Large intestine (tissue), 3 donors: ENCODE measurements around the gene WDFY4. TPM values are rescaled to one million over a fixed set of nuclear protein-coding genes. Genes with fewer than 3 reads are reported as not detected.

Experiments
- DNase-seq, 2 donors: peaks; one replicate each; pipeline versions ENCODE4 v3.0.0 to v3.0.0-alpha.2; 2013
- H3K27ac ChIP-seq: one replicate; pipeline ENCODE4 v1.5.1; 2013; ENCODE audit warnings: low read length
- H3K27me3 ChIP-seq: 2 replicates; pipeline ENCODE4 v1.6.1; 2013; ENCODE audit warnings: low read length; ENCODE audit not compliant: control insufficient read depth, insufficient read depth
- H3K36me3 ChIP-seq: 2 replicates; pipeline ENCODE4 v1.6.1; 2013; ENCODE audit warnings: low read length; ENCODE audit not compliant: control insufficient read depth, insufficient read depth
- H3K4me1 ChIP-seq: one replicate; pipeline ENCODE4 v1.6.1; 2013; ENCODE audit warnings: low read length; ENCODE audit not compliant: control insufficient read depth, insufficient read depth
- H3K4me3 ChIP-seq: one replicate; pipeline ENCODE4 v1.5.1; 2013; ENCODE audit warnings: low read length
- H3K9me3 ChIP-seq: one replicate; pipeline ENCODE4 v1.6.1; 2013; ENCODE audit warnings: mild to moderate bottlenecking, low read depth, low read length, moderate library complexity; ENCODE audit not compliant: control insufficient read depth
- WGBS: methylation state at CpG from one replicate; pipeline ENCODE4 v1.1.5; 2013; ENCODE audit warnings: low lambda C conversion rate; ENCODE audit not compliant: insufficient coverage; 5-methylcytosine and 5-hydroxymethylcytosine counted together
- polyA plus RNA-seq: library from polyadenylated mRNA; unstranded; fragments of 120-200 nt; gene quantifications from one replicate; pipeline ENCODE4 v1.2.1, GENCODE V29; 2013

WDFY4 gene
- polyA plus RNA-seq, 1 donor, result 3.5 TPM

DNA sequence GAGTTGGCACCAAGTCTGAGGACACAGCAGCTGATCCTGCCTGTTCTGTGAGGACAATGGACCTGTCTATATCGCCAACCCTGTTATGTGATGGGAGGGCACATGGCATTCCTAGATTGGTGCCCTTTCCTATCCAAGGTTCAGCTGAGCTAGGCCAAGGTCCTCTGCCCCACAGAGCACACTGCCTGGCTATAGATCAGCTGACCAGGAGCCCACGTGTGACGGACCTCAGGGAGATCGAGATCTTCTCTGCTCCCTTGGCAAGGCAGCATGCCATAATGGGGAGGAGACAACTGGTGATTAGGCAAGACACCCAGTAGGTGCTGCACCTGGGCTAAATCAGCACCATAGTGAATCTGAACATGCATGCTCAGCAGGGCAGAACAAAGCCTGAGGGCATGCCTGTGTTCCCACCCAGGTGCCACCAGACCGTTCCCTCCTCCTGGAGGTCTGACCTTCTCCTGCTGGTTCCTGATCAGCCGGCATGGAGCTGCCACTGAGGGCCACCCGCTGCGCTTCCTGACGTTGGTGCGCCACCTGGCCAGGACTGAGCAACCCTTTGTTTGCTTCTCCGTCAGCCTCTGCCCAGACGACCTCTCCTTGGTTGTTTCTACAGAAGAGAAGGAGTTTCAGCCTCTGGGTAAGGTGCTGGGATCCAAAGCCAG, 93.7 kb downstream of the WDFY4 start:
- H3K36me3 ChIP-seq, result no peaks in the 10 kb centered on the region
- H3K27me3 ChIP-seq, result no peaks in the 10 kb centered on the region
- no peaks in the 10 kb centered on the region for H3K4me1 ChIP-seq
- H3K9me3 ChIP-seq, result no peaks in the 10 kb centered on the region
- H3K27ac ChIP-seq, result no peak overlapping the region
- DNase-seq, result no peak
- no peak overlapping the region for H3K4me3 ChIP-seq
- no CpG with 5 or more reads among the region's 12 CpGs for WGBS

DNA sequence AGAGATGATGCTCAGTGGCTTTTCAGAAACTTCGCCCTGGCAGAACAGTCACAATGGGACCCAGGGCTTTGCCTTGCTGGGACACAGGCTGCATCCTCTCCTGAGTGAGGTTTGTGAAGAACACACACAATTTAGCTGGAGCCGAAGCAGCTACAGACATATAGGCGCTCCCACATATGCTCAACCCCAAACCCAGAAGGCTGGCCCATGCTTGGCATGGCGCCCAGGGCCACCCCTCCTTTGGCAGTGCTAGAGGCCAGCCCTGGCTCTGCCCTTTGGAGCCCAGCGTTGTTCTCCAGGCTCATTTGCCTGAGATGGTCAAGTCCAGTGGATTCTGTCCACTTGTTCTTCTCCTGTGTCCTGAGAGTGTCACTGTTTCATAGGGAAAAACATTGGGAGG, 94.4 kb downstream of the WDFY4 start:
- H3K9me3 ChIP-seq, result no peaks in the 10 kb centered on the region
- no peaks in the 10 kb centered on the region for H3K4me1 ChIP-seq
- no CpG with 5 or more reads among the region's 5 CpGs for WGBS

DNA sequence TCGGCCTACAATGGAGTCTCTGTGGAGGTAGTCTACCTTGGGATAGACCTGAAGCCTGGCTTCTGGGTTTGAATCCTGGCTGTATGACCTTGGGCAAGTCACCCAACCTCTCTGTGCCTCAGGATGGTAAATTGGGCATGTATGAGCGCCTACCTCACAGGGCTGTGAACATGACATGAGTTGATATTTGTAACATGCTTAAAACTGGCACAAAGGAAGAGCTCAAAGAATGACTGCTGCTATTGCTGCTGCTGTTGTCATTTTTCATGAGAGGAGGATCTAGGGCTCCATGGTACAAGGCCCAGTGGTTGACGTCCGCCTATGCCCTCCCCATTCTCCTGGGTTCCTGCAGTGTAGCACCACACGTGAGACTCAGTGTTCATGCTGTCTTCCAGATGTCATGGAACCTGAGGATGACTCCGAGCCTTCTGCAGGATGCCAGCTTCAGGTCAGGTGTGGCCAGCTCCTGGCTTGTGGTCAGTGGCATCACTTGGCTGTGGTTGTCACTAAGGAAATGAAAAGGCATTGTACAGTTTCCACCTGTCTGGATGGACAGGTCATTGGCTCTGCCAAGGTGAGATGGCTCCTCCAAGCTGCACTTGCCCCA, 95.0 kb downstream of the WDFY4 start:
- no peak overlapping the region for H3K4me3 ChIP-seq
- no peaks in the 10 kb centered on the region for H3K27me3 ChIP-seq
- no peak overlapping the region for H3K27ac ChIP-seq
- H3K4me1 ChIP-seq, result no peaks in the 10 kb centered on the region
- no peak for DNase-seq
- H3K9me3 ChIP-seq, result no peaks in the 10 kb centered on the region
- H3K36me3 ChIP-seq, result no peaks in the 10 kb centered on the region
- no CpG with 5 or more reads among the region's 6 CpGs for WGBS

More for the DNA sequence above, 94.4 kb downstream of the WDFY4 start:
- H3K36me3 ChIP-seq, result no peaks in the 10 kb centered on the region
- no peaks in the 10 kb centered on the region for H3K27me3 ChIP-seq
- H3K27ac ChIP-seq, result no peak overlapping the region
- no peak for DNase-seq
- H3K4me3 ChIP-seq, result no peak overlapping the region

DNA sequence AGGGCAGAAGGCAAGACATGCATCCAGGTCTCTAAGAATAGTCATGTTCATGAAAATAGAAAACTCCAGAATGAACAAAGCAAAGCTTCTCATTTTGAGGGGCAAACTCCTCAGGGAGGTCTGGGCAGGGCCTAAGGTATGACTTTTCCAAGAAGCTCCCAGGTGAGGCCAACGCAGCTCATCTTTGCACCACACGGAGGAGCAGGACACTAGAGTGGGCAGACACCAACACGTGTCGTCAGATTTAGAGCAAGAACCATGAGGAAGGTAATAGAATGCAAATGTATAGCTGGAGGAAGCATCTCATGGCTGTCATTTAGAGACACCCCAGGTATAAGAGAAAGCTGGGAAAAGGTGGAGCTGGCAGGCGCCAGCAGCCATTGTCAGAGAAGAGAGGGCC, 95.7 kb downstream of the WDFY4 start:
- no peaks in the 10 kb centered on the region for H3K4me1 ChIP-seq
- no peak overlapping the region for H3K27ac ChIP-seq
- no peaks in the 10 kb centered on the region for H3K27me3 ChIP-seq
- H3K9me3 ChIP-seq, result no peaks in the 10 kb centered on the region
- no peaks in the 10 kb centered on the region for H3K36me3 ChIP-seq
- H3K4me3 ChIP-seq, result no peak overlapping the region
- WGBS, result no CpG with 5 or more reads among the region's 5 CpGs
- no peak for DNase-seq

DNA sequence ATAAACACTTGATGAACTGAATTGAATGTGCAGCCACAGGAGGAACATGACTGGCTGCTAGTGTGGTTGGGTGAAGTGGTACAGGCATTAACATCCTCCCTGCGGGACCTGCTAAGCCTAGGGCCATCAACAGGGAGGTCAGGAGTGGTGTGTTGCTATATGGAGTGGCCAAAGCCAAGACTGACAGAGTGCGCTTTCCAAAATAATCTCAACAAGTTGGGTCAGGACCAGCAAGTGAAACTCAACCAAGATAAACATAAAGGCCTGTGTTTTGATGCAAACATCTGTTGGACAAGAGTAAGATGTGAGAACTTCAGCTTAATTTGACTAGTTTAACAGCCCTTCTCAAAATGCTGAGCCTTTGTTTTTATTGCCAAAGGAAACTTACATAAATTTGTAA, 97.7 kb downstream of the WDFY4 start:
- no peak for DNase-seq
- H3K27ac ChIP-seq, result no peak overlapping the region
- no peaks in the 10 kb centered on the region for H3K36me3 ChIP-seq
- H3K9me3 ChIP-seq, result no peaks in the 10 kb centered on the region
- no peaks in the 10 kb centered on the region for H3K27me3 ChIP-seq
- 100% methylated on average over 1 of the region's 2 CpGs for WGBS
- no peaks in the 10 kb centered on the region for H3K4me1 ChIP-seq
- no peak overlapping the region for H3K4me3 ChIP-seq

DNA sequence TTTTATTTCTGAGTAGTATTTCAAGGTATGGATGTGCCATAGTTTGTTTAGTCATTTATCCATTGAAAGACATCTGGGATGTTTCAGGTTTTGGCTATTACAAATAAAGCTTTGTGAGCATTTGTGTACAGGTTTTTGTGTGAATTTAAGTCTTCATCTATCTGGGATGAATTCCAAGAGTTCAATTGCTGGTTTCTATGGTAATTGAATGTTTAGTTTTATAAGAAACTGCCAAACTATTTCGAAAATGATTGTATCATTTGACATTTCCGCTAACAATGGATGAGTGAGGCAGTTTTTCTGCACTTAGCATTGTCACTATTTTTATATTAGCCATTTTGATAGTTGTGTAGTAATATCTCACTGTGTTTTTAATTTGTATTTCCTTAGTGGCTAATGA, 99.4 kb downstream of the WDFY4 start:
- Histone ChIP-seq H3K4me1 (no peaks in the 10 kb centered on the region), H3K27me3 (no peaks in the 10 kb centered on the region), H3K4me3 (no peak overlapping the region), H3K9me3 (no peaks in the 10 kb centered on the region), H3K36me3 (no peaks in the 10 kb centered on the region), H3K27ac (no peak overlapping the region)
- no CpG with 5 or more reads among the region's 2 CpGs for WGBS
- DNase-seq, result no peak

DNA sequence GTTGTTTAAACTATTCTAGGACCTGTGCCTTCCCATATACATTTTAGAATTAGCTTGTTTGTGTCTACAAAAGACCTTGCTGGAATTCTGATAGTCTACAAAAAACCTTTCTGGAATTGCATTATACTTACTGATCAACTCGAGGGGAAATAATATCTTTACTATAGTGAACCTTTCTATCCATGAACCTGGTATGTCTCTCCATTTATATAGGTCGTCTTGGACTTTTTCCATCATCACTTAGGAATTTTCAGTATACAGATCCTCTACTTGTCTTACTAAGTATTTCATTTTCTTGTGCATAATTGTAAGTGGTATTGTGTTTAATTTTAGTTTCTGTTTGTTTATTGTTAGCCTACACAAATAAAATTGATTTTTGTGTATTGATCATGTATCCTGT, 101.1 kb downstream of the WDFY4 start:
- DNase-seq, result no peak
- no peaks in the 10 kb centered on the region for H3K4me1 ChIP-seq
- no peaks in the 10 kb centered on the region for H3K9me3 ChIP-seq
- H3K27me3 ChIP-seq, result no peaks in the 10 kb centered on the region
- H3K36me3 ChIP-seq, result no peaks in the 10 kb centered on the region
- H3K27ac ChIP-seq, result no peak overlapping the region
- WGBS, result no CpG with 5 or more reads among the region's 2 CpGs
- H3K4me3 ChIP-seq, result no peak overlapping the region

DNA sequence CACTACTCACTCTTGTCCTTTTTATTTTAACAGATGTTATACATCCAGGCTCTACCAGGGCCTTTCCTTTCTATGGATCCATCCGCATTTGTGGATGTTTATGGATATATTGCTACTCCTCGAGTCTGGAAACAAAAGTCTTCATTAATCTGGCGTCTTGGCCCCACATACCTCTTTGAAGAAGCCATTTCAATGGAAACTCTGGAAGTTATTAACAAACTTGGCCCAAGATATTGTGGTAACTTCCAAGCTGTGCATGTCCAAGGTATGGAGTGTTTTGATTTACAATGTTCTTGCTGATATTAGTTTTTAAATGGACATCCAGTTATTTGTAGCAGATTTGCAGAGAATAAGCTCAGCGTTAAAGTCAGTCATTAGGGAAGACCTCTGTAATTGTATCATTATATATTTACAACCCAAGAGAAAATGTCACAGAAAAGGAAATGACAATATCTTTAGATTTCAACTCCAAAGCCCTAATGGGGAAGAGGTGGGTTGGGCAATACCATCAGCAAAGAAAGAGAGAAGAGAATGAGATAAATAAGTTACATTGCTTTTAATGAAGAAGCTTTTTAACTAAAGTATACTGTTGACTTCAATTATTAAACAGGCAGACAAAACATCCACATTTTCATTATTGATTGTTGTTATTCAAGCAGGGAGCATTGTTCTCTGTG, 102.1 kb downstream of the WDFY4 start:
- Histone ChIP-seq H3K4me1 (no peaks in the 10 kb centered on the region), H3K27me3 (no peaks in the 10 kb centered on the region), H3K27ac (no peak overlapping the region), H3K36me3 (no peaks in the 10 kb centered on the region), H3K4me3 (no peak overlapping the region), H3K9me3 (no peaks in the 10 kb centered on the region)
- no CpG with 5 or more reads among the region's 4 CpGs for WGBS
- no peak for DNase-seq

DNA sequence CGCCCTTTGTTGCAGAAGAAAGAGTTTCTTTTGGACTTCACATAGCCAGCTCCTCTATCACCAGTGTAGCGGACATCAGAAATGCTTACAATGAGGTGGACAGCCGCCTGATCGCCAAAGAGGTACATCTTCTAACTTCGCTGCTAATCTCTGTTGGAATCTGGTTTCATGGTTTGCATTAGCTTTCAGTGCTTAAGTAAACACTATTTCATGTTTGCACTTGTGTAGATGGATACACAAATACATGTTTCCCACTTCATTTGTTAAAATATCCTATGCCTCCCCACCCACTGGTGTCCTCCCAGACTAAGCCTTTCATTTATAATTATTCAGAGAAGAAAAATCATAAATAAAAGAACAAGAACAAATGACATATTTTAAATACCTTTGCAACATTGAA, 103.9 kb downstream of the WDFY4 start:
- 86% methylated on average over 1 of the region's 5 CpGs for WGBS
- no peak overlapping the region for H3K4me3 ChIP-seq

DNA sequence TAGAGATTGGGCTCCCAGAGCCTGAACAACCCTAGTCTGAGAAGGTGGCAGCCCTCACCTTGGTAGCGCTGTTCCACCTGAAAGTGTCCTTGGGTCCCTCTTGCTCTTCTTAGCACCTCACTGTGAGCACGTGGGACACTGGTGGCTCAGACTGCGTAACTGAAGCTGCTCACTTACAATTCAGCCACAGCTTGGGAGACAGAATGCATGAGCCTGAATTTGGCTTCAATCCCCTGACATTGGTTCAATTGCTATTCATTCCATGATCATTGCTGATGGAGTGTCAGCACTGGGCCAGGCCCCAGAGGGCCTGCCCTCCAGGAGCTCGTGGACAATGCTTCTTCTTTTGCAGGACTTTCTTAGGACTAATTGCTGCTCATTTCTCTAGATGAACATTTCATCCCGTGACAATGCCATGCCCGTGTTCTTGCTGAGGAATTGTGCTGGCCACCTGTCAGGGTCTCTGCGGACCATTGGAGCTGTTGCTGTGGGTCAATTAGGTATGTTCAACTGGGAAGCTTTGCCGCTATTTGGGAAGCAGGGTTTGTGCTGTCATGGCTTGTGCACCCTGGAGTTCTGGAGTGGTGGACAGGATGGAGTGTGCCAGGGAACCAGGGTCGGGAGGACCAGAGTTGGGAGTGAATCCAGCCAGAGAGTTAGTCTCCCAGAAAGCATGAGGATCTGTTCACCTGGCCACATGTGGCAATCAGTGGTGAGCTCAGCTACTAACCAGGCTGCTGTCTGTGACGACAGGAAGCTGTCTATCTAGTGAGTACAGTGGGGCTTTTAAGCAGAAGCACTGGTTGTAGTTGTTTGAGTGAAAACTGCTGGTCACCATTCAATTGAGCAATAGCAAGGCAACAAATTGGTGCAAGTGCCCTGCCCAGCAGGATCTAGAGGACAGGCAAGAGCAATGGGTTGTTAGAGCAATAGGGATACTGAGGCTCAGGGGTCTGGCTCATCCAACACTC, 105.1 kb downstream of the WDFY4 start:
- no peaks in the 10 kb centered on the region for H3K9me3 ChIP-seq
- DNase-seq, result no peak
- H3K36me3 ChIP-seq, result no peaks in the 10 kb centered on the region
- H3K4me3 ChIP-seq, result no peak overlapping the region
- H3K27me3 ChIP-seq, result peaks cover 7% of the 10 kb centered on the region
- no peaks in the 10 kb centered on the region for H3K4me1 ChIP-seq
- H3K27ac ChIP-seq, result no peak overlapping the region
- no CpG with 5 or more reads among the region's 10 CpGs for WGBS

More for the DNA sequence above, 103.9 kb downstream of the WDFY4 start:
- peaks cover 3% of the 10 kb centered on the region for H3K27me3 ChIP-seq
- DNase-seq, result no peak
- no peaks in the 10 kb centered on the region for H3K9me3 ChIP-seq
- no peaks in the 10 kb centered on the region for H3K36me3 ChIP-seq
- H3K4me1 ChIP-seq, result no peaks in the 10 kb centered on the region
- H3K27ac ChIP-seq, result no peak overlapping the region
